PC-9 (cell line): Measurements from ENCODE around the gene SDHAF2.

Experiments
- EZH2 ChIP-seq: fragments of 200-600 bp; sonication (generic); IDR thresholded peaks from 2 replicates; pipeline ENCODE4 v1.8.0; 2017; ENCODE audit warnings: antibody characterized with exemption, low read depth
- TF ChIP-seq, protein P1 (sequence below): fragments of 200-600 bp; sonication (generic); conservative IDR thresholded peaks from 2 replicates; pipeline ENCODE4 v1.6.1; 2017; ENCODE audit warnings: mixed run types, antibody characterized with exemption, mild to moderate bottlenecking, moderate library complexity

DNA sequence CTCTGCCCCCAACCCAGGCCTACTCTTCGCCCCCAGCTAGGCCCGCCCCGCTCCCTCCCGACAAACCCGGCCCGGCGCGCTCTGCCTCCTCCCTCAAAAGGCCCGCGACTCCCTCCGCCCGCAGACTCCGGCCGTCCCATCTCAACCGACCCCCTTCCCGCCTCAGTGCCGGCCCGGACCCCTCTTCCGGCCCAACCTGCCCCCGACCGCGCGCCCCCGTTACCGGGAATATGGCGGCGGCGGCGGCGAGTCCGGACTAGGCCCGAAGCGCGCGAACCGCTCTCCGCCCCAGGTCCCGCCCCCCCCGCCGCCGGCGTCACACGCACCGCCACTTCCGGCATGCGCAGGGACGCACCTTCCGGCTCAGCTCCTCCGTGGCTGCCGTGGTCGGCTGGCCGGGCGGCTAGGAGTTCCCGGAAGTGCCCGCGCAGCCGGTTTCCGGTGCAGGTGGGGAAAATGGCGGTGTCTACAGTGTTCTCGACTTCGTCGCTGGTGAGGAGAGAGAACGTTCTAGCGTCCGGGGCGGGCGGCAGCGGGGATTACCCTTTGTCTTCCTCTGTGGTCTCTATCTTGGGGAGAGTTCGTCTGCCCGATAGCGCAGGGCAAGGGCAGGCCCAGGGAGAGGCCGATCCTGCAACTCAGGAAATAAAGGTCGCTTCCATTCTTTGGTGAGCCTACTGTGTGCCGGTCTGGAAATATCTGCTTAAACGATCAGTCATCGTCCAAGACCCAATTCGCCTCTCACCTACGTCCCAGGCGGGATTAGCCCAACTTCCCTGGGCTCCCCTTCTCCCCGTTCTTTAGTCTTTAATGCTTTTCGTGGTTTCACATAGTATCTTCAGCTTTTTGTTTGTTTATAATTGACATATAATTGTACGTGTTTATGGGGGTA, at the start of gene SDHAF2, which contains the start of gene CPSF7:
- TF ChIP-seq, protein P1, sequence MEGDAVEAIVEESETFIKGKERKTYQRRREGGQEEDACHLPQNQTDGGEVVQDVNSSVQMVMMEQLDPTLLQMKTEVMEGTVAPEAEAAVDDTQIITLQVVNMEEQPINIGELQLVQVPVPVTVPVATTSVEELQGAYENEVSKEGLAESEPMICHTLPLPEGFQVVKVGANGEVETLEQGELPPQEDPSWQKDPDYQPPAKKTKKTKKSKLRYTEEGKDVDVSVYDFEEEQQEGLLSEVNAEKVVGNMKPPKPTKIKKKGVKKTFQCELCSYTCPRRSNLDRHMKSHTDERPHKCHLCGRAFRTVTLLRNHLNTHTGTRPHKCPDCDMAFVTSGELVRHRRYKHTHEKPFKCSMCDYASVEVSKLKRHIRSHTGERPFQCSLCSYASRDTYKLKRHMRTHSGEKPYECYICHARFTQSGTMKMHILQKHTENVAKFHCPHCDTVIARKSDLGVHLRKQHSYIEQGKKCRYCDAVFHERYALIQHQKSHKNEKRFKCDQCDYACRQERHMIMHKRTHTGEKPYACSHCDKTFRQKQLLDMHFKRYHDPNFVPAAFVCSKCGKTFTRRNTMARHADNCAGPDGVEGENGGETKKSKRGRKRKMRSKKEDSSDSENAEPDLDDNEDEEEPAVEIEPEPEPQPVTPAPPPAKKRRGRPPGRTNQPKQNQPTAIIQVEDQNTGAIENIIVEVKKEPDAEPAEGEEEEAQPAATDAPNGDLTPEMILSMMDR = 0 out of 2 replicates have a peak, but pooled peaks have one; percentile 9
- TF ChIP-seq EZH2 = no peak
